GM21619 (cell line): Measurements from ENCODE around the gene SEC14L5.
A peak's percentile ranks its signal among the peaks of the same experiment; 100 is the strongest.

Experiments used
- ATAC-seq: cut with Tn5 transposase; IDR thresholded peaks from one replicate; pipeline ENCODE4 v1.9.1; 2021; ENCODE audit not compliant: unreplicated experiment

SEC14L5 gene

DNA sequence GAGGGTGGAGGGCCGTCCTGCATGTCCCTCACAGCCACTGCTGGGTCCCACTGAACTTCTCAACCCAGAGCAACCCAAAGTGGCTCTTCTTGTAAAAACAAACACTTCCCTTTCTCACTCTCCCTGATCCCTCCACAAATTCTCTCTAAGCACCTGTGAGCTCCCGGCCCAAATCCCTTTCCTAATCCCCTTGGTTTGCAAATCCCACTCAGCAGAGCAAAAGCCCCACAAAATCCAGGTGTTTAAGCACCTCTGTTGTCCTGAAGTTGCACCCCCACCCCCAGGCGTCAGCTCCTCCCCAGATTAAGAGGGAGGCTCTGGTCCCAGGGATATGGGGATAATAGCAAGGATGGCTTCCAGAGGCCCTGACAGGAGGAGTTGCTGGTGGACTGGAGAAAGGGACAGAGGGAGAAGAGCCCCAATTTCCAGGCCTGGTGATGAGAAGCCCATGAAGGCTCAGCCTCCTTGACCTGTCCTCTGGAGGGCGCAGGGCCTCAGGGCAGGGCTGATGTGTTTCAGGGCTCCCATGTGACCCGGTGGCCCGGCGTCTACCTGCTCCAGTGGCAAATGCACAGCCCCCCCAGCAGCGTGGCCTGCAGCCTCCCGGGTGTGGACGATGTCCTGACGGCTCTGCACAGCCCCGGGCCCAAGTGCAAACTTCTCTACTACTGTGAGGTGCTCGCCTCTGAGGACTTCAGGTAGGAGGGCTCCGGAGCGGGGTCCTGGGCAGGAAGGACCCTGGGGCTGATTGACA is 52.6 kb downstream of the SEC14L5 start:
- ATAC-seq = no peak

DNA sequence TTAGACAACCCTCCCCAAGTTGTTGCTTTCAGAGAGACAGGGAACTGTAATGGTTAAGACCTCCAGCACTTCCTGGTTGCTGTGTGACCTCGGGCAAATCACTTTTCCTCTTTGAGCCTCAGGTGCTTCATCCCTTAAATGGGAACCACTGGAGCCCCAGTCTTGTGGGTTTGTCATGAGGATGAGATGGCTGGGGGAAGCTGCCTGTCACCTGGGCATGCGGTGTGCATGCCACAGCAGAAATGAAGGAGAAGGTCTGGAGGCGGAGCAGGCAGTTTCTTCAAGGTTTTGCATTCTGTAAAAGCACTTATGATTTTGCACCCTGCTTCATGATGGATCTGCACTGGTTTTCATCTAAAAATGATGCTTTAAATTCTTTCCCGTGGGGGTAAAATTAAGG is 53.5 kb downstream of the SEC14L5 start:
- no peak for ATAC-seq

DNA sequence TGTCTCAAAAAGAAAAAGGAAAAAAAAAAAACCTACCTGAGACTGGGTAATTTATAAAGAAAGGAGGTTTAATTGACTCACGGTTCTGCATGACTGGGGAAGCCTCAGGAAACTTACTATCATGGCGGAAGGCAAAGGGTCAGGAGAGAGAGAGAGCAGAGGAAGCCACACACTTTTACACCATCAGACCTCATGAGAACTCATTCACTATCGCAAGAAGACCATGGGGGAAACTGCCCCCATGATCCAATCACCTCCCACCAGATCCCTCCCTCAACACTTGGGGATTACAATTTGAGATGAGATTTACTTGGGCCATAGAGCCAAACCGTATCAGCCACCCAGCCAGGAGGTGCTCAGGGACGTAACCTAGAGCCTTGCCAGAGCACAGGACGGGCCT is 54.8 kb downstream of the SEC14L5 start:
- no peak for ATAC-seq

DNA sequence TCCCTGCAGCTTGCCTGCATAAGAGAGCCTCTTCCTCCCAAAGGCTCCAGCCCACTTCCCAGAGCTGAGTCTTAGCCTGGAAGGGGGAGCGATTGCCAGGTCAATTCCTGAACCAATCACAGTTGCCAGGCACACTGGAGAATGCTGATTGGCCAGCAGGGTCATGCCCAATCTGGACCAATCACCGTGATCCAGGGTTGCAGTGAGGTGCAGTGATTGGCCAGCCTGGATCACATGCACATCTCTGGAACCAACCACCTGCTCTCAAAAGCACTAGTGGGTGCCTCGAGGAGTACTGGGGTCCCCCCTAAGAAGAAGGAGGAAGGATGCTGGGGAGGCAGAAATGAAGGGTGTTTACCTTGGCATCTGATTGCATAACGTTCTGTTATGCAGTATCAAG is 57.2 kb downstream of the SEC14L5 start:
- no peak for ATAC-seq

DNA sequence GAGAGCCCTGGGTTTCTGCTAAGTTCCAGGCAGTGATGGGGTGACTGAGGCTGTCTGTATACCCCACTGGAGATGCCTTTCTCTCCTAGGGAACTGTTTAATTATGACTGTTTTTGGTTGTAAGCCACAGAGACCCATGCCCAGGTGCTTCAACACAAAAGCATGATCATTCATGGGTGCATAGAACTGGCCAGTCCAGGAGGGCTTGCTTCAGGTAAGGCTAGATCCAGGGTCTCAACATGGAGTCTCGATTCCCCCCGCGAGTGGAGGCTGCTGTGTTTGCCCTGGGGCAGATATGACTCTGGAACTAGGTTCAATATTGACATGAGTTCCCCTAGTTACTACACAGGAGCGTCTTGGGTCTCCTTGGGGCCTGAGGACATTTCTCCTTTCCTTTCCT is 57.8 kb downstream of the SEC14L5 start:
- no peak for ATAC-seq

DNA sequence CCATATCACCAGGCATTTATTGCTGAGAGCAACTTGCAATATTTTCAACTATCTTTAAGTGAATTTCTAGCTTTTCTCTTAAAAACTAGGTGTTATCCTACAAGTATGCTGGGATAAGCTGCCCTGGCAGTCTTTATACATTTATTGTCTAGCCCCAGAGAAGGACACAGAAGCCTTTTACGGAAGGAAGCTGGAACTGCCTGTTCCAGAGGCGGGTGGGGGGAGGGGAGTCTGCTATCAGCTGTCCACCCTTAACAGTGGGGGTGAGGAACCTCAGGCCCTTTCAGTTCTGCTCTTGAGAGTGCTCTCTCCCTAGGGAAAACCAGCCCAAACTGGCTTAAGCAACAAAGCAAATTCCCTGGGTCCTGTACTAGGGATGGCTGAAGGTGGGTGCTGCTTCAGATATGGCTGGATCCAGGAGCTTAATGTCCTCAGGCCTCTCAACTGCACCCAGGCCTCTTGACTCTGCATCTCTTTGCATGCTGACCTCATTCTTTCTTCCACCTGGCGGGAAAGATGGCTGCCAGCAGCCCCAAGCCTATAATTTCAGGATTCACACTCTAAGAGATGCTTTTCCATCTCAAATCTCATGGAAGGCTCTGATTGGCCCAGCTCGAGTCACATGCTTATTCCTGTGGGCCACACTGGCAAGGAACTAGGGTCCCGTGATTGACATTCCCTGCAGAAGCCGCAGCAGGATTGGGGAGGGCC is 59.0 kb downstream of the SEC14L5 start:
- ATAC-seq = no peak

DNA sequence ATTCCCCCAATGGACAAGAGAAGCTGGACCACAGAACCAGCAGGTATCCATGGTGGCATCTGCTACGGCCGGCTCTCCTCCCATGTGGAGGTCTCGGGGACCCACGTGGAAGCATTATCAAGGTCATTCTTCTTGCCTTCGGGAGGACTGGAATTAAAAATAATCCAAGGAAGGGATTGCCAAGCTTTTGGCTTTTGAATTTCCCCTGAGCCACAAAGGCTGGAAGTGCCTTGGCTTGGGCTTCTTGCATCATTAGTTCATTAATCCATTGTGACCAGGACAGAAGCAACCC is 59.5 kb downstream of the SEC14L5 start:
- no peak for ATAC-seq

DNA sequence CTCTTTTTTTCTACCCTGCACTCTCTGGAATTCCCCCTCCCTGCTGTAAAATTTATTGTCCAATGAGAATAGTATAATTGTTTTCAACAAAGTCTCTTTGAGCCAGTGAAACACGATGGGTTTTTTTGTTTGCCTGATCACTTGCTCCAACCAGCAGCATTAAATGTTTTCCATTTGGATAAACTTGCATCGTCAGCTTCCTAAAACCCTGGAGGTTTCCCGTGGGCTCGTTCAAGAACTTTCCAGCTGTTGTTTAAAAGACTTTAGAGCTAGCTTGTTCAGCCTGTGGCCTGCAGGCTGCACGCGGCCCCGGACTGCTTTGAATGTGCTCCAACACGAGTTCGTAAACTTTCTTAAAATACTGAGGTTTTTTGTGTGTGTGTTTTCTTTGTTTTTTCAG is 60.7 kb downstream of the SEC14L5 start:
- no peak for ATAC-seq

DNA sequence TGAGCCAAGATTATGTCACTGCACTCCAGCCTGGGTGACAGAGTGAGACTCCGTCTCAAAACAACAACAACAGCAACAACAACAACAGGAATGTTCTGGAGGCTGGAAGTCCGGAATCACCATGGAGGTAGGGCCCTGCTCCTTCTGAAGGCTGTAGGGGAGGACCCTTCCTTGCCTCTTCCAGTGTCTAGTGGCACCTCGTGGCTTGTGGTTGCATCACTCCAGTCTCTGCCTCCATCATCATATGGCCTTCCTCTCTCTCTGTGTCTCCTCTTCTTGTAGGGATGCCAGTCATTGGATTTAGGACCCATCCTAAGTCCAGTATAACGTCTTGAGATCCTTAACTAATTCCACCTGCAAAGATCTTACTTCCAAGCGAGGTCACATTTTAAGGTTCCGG is 61.6 kb downstream of the SEC14L5 start:
- ATAC-seq = no peak

DNA sequence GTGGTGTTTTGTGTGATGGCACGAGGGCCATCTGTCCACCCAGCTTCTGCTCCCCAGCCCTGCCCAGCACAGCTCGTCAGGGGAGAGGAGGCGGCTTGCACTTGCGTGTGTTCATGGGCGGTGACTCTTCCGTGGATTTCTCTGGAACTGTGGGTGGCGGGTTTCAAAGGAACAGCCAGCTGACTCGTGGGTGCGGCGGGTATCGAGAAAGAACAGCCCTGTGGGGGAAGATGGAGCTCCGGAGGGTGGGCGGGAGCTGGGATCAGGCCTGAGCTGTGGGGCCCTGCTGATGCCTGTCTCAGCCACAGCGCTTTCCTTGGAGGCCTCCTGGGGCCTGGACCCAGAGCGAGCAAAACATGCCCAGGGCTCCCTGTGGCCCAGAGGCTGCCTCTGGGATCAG is 62.4 kb downstream of the SEC14L5 start:
- no peak for ATAC-seq

DNA sequence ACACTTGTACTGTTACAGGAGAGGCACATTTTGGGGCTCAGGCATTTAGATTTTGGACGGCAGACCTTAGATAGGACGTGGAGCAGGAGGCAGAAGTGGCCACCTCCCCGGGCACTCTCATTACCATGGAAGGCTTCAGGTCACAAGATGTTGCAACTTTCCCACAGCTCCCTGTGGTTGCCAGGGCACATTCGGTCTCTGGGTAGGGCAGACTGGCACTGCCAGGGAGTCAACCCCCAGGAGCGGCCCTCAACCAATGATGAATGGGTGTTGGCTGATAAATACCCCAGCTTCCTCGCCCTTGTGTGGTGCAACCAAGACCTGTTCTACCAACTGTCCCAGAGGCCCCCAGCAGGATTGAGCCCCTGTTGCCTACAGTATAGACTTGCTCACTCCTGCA is 64.4 kb downstream of the SEC14L5 start:
- ATAC-seq = no peak

DNA sequence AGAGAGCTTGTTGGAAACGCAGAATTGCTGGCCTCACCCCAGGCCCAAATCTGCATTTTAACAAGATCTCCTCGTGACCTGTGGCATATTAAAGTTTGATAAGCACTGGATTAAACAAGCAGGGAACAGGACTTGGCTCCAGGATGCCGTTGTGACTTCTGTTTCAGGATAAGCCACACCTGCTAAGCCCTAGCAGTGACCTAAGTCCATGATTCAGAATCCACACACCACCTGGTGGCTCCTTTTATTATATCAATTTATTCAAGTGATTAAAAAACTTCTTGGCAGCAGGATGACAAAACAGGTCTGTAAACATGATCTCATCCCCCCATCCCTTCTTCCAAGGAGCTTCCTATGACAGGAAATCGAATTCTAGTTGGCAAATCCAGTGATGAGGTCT is 66.5 kb downstream of the SEC14L5 start:
- ATAC-seq = no peak

DNA sequence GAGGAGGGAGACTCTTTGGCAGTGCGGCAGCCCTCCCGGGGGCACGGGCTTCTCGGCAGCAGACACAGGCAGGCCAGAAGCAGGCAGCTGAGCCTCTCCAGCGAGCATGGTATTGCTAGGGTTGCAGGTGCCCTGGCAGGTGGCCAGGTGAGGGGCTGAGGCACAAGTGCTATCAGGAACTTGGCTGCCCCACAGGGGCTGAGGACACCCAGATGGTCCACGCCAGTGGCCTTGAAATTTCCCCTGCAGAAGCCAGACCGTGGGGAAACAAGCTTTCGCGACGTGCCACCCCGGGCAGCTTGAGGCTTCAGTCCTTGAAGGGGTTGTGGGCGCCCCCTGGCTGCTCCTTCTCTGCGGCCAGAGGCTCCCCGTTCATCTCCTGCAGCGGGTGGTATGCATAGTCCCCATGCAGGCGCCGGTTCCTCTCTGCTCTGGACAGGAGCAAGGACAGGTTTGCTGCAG is 67.1 kb downstream of the SEC14L5 start:
- no peak for ATAC-seq

DNA sequence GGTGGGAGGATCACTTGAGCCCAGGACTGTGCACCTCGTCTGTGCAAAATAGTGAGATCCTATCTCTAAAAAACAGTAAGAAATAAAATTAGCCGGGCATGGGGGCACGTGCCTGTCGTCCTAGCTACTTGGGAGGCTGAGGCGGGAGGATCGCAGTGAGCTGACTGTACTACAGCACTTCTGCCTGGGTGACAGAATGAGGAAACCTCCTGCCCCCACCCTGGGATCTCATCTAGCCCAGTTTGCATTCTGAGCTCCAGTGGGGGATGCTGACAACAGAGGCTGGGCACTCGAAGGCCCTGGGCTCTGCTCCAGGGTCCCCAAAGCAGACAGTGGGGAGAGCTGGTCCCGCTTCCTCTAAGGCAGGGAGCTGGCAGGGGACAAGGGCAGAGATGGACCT is 68.5 kb downstream of the SEC14L5 start:
- no peak for ATAC-seq

DNA sequence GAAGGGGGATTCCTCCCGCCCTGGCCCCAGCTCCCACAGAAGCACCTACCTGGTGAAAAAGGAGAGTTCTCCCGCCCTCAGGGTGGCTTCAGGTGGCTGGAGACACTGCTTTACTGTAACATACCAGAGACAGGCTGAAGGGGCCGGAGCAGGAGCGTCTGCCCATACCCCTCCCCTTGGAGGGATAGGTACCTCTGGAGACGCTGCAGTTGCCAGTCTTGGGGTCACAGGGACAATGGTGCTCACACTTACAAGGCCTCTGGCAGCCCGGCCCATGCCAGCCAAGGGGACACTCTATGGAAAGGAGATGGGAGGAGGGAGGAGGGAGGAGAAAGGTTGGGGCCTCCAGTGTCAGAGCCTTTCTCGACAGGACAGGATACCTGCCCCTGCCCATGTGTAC is 69.0 kb downstream of the SEC14L5 start:
- ATAC-seq = no peak

DNA sequence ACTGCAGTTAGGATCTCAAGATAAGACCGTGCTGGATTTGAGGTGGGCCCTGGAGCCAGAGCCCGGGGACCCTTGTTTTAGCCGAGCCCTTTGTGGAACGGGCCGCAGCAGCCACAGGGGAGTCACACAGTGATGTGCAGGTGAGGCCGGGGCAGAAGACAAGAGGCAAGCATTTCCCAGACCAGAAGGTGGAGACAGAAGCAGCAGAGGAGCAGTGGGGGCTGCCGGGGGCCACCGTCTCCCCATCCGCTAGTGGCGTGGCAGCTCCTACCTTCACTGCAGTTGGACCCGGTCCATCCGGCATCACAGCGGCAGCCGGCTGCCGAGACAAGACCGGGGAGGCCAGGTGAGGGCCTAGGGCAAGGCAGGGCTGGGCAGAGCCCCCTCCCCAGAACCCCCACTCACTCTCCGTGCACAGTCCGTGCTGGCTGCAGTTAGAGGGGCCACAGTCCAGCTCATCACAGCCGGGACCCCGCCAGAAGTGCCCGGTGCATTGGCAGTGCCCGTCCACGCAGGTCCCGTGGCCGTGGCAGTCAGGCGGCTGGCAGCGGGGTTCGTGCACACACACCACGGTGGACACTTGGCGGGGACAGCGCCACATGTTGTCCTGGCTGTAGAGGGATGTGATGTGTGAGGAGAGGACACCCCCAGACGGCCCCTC is 69.6 kb downstream of the SEC14L5 start:
- ATAC-seq = no peak

DNA sequence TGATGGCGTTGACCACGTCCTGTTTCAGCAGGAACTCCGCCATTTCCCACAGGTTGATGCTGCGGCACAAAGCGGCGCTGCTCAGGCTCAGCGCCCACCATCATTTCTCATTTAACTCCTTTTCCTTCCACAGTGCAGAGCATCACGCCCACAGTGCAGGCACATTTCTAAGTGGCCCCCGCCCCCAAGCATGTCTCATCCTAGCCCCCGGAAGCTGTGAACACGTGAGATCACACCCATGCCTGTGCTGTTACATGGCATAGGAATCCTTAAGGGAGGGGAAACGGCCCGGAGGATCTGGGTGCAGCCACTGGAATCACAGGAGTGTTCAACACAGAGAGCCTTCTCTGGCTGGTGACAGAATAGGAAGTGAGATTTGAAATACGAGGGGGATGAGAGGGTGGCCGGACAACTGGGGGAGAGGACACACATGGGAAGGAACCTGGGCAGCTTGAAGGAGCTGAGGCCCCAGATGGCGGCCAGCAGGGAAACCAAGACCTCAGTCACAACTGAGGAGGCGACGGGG is 70.9 kb downstream of the SEC14L5 start:
- no peak for ATAC-seq

DNA sequence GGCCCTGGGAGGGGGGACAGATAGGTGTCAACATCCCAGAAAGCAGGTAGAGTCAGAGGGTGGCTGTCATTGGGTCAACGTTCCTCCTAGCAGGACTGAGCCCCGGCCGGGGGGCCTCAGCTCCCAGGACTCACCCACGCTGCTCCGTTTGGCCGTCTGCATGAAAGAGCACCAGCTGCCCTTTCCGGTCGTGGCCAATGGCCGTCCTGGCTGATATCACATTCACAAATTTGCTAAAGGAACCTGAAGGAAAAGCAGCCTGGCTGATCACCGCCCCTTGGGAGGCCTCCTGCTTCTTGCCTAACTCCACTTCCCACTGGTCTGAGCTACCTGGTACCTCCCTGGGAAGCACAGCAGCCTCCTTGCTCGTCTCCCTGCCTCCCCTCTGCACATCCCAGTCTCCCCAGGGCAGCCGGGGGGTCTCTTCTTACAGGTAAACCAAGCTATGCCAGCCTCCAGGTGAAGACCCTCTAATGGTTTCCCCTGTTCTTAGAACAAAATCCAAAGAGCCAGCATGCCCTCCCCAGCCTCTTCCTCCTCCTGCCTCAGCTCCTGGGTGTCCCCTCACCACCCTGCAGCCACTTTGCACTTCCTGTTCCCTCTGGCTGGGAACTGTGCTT is 72.2 kb downstream of the SEC14L5 start:
- no peak for ATAC-seq

DNA sequence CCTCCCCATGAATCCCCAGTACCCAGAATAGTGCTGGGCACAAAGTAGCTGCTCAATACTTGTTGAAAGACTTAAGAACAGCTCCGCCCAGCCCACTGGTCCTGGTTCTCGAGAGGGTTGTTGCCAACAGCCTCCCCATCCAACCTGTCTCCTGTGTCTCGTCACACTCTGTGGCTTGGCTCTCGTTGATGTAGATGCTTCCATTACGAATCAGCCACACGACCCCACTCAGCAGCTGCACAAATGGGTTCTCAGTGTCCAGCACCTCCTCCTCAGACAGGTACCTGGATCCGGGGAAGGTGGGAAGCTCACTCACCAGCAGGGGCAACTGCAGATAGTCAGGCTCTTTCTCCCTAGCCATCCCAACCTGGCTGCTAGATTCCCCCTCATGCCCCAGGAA is 73.5 kb downstream of the SEC14L5 start:
- ATAC-seq = no peak

DNA sequence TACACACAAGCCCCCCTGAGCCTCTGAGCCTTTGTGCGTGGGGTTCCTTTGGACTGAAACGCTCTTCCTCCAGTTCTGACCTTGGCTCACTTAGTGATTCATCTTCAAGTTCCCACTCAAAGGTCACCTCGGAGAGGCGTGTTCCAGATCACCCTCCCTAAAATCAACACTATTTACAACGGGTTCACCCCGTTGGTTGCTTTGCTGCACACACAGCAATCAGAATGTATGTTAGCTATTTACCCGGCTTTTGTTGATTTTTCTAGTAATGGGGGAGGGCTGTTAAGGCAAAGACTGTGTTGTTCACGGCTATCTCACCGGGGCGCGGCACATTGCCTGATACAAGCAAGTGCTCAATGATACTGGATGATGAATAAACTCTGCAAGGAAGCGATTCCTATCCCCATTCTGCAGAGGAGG is 74.6 kb downstream of the SEC14L5 start:
- ATAC-seq = no peak

DNA sequence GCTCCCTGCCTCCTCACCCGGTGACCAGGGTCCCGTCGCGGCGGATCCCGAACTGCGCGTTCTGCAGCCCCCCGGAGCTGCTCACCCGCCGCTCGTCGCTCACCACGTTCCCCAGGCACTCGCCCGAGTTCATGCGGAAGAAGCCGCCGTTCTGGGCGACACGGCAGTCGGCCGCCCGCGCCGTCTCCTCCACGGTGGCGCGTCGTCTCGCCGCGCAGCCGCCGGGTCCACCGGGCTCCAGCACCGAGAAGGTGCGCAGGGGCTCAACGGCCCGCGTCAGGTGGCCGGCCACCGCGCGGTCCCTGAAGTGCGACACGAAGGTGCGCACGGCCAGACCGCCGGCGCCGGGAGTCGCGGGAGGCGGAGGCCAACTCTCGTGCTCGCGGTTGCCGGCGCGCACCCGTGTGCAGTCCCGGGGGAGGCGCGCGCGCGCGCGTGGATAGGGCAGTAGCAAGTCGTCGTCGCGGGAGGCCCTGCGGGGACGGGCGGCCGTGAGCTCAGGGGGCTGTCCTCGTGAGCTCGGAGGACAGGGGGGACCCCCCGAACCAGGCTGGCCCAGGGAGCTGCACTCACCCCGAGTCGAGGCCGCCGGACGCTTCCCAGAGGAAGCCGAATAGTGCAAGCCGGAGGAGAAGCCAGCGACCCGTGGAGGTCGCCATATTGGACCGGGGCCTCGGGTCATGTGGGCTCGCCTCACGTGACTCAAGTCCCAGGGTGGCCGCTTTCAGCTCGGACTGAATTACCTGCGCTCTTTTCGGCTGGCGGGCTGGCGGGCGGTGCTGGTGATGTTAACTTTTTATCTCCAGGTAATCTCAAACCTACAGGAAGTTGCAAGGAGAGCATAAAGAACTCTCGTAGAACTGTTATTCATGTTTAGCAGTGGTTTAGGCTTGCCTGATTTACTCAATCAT is 75.4 kb downstream of the SEC14L5 start, which contains the start of gene NAGPA:
Gene NAGPA, minus strand, starts transcription at position 680 of the 911 bp plus-strand sequence. Its CDS starts 21 bp downstream, at position 659.
- peak; percentile 93 for ATAC-seq
